Stimulated activated CD8-positive, alpha-beta memory T cell treated with anti-CD3 and anti-CD28 coated beads, Interleukin-7, amount 100 ng/mL, for 48 hours (primary cell): ENCODE data around the gene SMIM29.

Experiments used
- DNase-seq, 2 donors: peaks; one replicate each; pipeline ENCODE4 v3.0.0-alpha.2; 2020; ENCODE audit warnings: low read depth in 1 of 2; ENCODE audit errors: extremely low read depth in 1 of 2

The SMIM29 gene

DNA sequence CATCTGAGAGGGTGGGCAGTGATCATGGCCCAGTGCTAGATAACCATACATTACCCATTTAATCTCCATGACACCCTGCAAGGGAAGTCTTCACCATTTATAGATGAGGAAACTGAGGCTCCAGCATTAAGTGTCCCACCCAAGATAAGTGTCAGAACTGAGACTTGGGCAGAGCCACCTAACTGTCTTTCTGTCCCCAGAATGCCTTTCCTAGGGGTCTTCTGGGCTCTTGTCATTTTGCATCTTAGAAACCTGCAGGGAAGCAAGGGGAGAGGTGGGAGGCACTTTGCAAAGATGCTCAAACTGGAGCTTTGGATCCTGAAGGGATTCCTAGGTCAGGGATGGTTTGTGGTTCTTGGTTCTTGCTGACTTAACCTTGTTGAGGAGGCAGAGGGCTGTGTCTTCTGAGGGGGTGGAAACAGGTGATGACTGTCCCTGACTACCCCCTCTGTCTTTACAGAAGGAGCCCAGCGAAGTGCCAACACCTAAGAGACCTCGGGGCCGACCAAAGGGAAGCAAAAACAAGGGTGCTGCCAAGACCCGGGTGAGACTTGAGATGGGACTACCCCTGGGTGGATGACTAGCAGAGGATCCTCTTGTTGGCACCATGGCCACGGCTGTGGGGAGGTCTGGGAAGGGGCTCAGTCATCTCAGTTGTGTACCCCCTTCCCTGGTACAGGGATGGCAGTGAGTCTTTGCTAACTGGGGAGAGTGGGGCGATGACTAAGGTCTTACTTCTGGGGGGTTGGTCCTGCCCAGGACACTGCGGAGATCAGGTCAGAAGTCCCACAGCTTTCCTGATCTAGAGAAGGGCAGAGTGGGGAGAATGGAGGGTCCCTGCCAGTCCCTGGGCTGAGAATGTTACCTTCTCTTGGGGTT lies 6.3 kb downstream of the SMIM29 start:
- DNase-seq: no peak

GRCh38 chr6:34241351-34242215 lies 7.2 kb downstream of the SMIM29 start:
- DNase-seq: no peak

- no peak for DNase-seq
Measured at GRCh38 chr6:34240329-34241248, 8.2 kb downstream of the SMIM29 start.

DNA sequence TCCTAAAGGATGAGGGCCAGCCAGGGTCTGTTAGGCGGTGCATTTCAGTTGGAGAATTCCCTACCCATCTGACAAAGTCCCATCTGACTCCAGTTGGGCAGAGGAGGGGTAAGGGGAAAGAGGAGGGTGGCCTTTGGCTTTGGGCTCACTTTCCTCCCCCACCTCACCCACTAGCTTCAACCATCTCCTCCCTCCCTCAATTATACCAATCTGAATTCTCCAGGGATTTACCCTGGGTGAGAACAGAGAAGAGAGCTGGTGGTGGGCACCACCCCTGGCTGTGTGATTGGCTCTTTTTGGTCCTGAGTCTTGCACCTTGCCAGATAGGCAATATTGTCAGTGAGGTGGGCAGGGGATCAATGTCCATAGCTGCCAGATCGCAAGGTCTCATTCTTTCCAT lies 8.9 kb downstream of the SMIM29 start:
- no peak for DNase-seq

DNA sequence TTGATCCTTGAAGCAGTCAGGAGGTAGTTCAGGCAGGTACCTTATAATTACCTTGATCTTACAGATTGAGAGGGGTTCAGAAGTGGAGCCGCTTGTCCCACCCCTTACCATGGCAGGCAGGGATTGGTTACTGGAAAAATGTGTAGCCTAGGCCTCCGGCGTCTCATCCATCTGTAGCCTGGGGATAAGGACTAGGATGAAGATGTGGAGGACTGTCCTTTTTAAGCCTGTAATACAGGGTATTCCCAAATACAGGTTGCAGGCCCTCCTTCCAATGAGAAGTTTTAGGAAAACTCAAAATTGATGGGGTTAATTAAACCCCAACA lies 9.3 kb downstream of the SMIM29 start:
- DNase-seq: no peak

DNA sequence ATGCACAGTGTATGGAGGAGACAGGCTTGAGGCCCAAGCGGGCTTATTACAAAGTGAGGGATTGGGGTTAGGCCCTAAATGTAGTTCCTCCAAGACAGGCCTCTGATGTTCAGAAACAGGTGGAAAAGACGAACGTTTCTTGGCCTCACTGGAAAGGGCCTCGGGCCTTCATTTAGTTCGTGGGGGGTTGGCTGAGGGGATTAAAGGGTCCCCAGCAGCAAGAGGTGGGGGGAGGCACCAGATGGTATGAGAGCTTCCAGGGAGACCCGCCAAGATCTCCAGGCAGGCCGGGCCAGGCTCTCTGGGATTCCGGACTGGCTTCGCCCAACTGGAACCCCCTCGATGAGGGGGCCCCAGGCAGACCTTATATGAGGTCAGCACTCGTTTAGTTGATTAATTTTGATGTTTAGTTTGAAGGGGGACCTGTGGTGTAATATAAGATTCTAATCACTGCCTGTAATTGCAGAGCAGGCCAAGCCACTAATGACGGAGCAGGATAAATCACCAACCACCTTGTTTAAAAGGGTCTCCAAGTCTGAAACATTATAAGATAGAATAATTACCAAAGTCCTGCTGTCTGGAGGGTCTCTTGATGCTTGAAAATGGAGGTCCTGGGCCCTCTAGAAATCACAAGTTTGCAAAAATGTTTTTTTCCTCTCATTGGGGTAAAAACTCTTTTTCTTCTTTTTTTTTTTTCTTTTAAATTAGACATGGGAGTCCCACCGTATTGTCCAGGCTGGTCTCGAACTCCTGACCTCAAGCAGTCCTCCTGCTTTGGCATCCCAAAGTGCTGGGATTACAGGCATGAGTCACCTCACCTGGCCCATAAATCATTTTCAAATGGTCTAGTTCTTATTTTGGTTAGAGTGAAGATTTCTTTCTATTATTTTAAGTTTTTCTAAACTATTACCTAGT lies 10.0 kb downstream of the SMIM29 start:
- no peak for DNase-seq

GRCh38 chr6:34237722-34238584 lies 10.9 kb downstream of the SMIM29 start:
- DNase-seq: peak in 1 of 2 donors; percentile 54

- no peak for DNase-seq
Measured at GRCh38 chr6:34237316-34237721, 11.5 kb downstream of the SMIM29 start.

- peak; percentile 73 to 78 for DNase-seq
Measured at GRCh38 chr6:34236443-34237315, 12.1 kb downstream of the SMIM29 start, which contains the start of gene HMGA1. Gene HMGA1 (plus strand): TSS chr6:34236873. CDS start chr6:34240781, 3,908 bp downstream.

DNA sequence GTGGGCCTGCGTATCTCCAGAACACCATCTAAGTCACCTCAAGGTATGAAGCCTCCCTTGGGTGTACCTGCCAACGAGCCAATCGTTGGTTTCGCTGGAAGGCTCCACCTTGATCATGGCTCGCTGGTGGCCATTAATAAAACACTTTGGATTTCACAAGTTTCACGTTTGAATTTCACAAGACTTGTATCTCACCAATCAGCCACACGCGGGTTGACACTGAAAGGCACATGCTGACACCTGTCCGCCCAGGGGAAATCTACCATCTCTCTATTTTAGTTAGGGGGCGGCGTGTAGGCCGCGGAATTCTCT lies 12.7 kb downstream of the SMIM29 start:
- peak in 1 of 2 donors; percentile 48 for DNase-seq

DNA sequence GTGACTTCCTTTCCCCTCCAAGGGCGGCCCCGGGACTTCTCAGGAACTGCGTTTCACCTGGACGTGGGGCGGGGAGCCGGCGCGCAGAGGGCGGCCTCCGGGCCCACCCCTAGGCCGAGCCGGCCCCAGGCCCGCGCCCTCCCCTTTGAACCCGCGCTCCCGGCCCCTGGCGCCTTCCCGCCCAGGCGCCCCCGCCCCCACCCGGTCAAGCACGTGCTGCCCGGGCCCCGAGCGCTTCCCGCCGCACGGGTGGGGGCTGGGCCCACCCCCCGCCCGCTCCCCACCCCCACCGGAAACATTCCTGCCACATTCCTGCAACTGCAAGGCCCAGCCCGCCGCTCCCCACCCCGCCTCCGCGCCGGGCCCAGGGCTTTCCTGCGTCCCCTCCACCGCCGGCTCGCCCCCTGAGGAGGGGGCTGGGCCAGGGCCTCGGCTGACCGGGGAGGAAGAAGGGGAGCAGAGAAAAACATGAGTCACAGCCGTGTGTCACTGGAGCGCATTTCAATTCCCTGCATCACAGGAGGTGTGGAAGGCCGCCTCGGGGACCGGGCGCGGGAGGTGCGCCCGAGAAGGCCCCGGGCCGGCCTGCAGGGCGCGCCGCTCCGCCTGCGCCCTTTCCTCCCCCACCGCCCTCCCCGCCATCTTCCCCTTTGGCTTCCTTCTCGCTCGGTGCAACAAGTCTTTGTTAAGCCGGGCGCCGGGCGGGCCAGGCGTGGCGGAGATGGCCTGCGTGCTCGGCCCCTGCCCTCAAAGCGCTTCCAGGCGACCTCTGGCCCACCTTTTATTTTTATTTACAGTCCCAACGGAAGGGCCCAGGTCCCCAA lies 13.3 kb downstream of the SMIM29 start:
- DNase-seq: peak in 1 of 2 donors; percentile 50

DNA sequence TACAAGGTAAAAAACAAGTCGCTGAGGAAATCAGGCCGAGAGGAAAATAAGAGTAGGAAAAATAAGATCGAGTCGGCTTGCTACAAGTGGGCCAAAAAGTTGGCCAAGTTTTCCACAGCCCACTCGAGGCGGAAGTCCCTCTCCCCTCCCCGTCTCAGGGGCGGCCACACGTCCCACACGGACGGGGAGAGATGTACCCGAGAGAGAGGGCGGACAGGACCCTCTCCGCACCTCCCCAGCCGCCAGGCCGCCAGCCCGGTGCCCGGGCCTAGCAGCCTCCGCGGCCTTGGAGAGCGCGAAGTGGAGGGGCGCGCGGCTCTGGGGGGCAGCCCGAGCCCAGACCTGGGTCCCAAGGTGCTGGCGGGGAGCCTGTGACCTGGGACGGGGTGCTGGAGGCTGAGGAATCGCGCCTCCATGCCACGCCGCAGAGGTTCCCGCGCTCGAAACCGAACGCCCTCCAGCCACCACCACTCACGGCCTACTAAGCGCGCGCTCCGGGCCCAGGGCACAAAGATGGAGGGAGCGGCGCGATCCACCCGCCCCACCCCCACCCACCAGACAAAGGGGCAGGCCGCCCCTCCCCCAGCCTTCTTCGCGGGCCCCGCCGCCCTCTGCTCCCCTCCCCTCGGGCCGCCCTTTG lies 14.0 kb downstream of the SMIM29 start:
- DNase-seq: no peak

- DNase-seq: no peak
Measured at GRCh38 chr6:34233867-34234266, 14.9 kb downstream of the SMIM29 start.

GRCh38 chr6:34232901-34233300 lies 15.9 kb downstream of the SMIM29 start:
- no peak for DNase-seq

- no peak for DNase-seq
Measured at GRCh38 chr6:34231566-34232336, 17.1 kb downstream of the SMIM29 start.
